Thyroid gland (tissue), 4 donors: Measurements from ENCODE around the gene DNA2. TPM values are rescaled to one million over a fixed set of nuclear protein-coding genes. Genes with fewer than 3 reads are reported as not detected.

Source experiments
- DNase-seq, 2 donors: peaks; one replicate each; pipeline ENCODE4 v3.0.0-alpha.2; 2019
- H3K27ac ChIP-seq, 3 donors: fragments of 200-600 bp; sonication (generic); 1 replicate in 2 of 3; 2 replicates in 1 of 3; pipeline ENCODE4 v1.5.1; 2016 to 2019; ENCODE audit warnings: mild to moderate bottlenecking in 1 of 3, moderate library complexity in 1 of 3
- H3K27me3 ChIP-seq: fragments of 200-600 bp; sonication (generic); one replicate; pipeline ENCODE4 v1.5.1; 2019
- H3K36me3 ChIP-seq, 2 donors: fragments of 200-600 bp; sonication (generic); one replicate each; pipeline ENCODE4 v1.5.1; 2016 to 2019
- H3K4me1 ChIP-seq, 2 donors: fragments of 200-600 bp; sonication (generic); one replicate each; pipeline ENCODE4 v1.5.1; 2017 to 2019
- H3K4me3 ChIP-seq, 3 donors: fragments of 200-600 bp; sonication (generic); replicated peaks in 1 of 3; 1 replicate in 2 of 3; 2 replicates in 1 of 3; pipeline ENCODE4 v1.5.1; 2016; ENCODE audit warnings: mild to moderate bottlenecking in 1 of 3
- H3K9me3 ChIP-seq: fragments of 200-600 bp; sonication (generic); one replicate; pipeline ENCODE4 v1.5.1; 2017
- POLR2A ChIP-seq, 2 donors: fragments of 450-650 bp; IDR thresholded peaks; one replicate each; pipeline ENCODE4 v1.6.1; 2017; ENCODE audit warnings: antibody characterized with exemption in 2 of 2, mild to moderate bottlenecking in 2 of 2, moderate library complexity in 1 of 2
- WGBS, 2 donors: methylation state at CpG; one replicate each; pipeline ENCODE4 v1.1.5; 2017; 5-methylcytosine and 5-hydroxymethylcytosine counted together
- intact Hi-C: fragments of 100-400 bp; cut with DNase I; formaldehyde crosslinking; loops from one replicate; pipeline ENCODE4 v1.15.1; 2023
- total RNA-seq, 4 donors: library from RNA; depleted of rRNA; stranded (reverse); fragments of >200 nt; gene quantifications; one replicate each; pipeline ENCODE4 v1.2.3, GENCODE V29; 2016
- TF ChIP-seq, protein P1 (sequence below), 6 experiments: fragments of 200-600 bp in 3 of 6; fragments of 450-650 bp in 3 of 6; sonication (generic) in 3 of 6; IDR thresholded peaks; one replicate each; pipeline ENCODE4 v1.5.1; 2016 to 2019; ENCODE audit warnings: antibody characterized with exemption in 6 of 6, mild to moderate bottlenecking in 2 of 6, inconsistent platforms in 1 of 6, moderate library complexity in 1 of 6

DNA2 gene
- total RNA-seq, 4 donors from 2014 or later = 1.8 to 18.2 (median 4.9) TPM

DNA sequence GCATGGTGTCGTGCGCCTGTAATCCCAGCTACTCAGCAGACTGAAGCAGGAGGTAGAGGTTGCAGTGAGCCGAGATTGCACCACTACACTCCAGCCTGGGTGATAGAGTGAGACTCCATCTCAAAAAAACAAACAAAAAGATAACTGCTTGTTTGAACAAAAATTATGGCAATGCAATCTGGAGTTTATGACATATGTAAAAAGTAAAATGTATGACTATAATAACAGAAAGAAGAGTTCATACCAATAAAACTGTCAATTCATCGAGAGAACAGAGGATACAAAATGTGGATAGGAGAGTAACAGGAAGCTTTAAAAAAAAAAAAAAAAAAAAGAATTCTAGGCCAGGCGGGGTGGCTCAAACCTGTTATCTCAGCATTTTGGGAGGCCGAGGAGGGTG lies 36.3 kb upstream of the DNA2 start:
- Histone ChIP-seq H3K9me3 (no peaks in the 10 kb centered on the region), H3K27me3 (no peaks in the 10 kb centered on the region), H3K4me1 (no peaks in the 10 kb centered on the region), H3K36me3 (no peaks in the 10 kb centered on the region), H3K27ac (no peak overlapping the region), H3K4me3 (no peak overlapping the region)
- no peak for DNase-seq
- intact Hi-C loops = no loop called here
- 95% methylated on average over 6 of the region's 6 CpGs for WGBS, 2 donors
- TF ChIP-seq, protein P1, sequence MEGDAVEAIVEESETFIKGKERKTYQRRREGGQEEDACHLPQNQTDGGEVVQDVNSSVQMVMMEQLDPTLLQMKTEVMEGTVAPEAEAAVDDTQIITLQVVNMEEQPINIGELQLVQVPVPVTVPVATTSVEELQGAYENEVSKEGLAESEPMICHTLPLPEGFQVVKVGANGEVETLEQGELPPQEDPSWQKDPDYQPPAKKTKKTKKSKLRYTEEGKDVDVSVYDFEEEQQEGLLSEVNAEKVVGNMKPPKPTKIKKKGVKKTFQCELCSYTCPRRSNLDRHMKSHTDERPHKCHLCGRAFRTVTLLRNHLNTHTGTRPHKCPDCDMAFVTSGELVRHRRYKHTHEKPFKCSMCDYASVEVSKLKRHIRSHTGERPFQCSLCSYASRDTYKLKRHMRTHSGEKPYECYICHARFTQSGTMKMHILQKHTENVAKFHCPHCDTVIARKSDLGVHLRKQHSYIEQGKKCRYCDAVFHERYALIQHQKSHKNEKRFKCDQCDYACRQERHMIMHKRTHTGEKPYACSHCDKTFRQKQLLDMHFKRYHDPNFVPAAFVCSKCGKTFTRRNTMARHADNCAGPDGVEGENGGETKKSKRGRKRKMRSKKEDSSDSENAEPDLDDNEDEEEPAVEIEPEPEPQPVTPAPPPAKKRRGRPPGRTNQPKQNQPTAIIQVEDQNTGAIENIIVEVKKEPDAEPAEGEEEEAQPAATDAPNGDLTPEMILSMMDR (IDR thresholded peaks at IDR 0.05) = no peak
- TF ChIP-seq POLR2A (IDR thresholded peaks at IDR 0.05) = no peak

- TF ChIP-seq POLR2A (IDR thresholded peaks at IDR 0.05) = no peak
- TF ChIP-seq, protein P1 (IDR thresholded peaks at IDR 0.05) = no peak
- no peak overlapping the region for H3K27ac ChIP-seq
- H3K36me3 ChIP-seq = no peaks in the 10 kb centered on the region
- no peaks in the 10 kb centered on the region for H3K4me1 ChIP-seq
- WGBS, 2 donors = 96% methylated on average over 5 of the region's 5 CpGs
- H3K9me3 ChIP-seq = no peaks in the 10 kb centered on the region
- intact Hi-C loops = no loop called here
- H3K27me3 ChIP-seq = no peaks in the 10 kb centered on the region
- H3K4me3 ChIP-seq = no peak overlapping the region
- no peak for DNase-seq
Observed at GRCh38 chr10:68506411-68506810, 34.6 kb upstream of the DNA2 start.

DNA sequence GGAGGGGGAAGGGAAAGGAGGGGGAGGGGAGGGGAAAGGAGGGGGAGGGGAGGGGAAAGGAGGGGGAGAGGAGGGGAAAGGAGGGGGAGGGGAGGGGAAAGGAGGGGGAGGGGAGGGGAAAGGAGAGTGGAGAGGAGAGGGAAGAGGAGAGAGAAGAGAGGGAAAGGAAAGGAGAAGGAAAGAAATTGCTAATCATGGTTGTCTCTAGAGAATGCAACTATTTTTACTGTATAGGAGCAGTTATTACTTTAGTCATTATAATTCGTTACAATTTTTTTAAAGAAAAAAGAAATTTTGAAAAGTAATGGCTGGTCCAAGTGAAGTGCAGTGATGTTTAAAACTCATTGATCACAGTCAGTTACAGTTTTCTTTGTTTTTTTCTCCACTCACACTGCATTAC lies 31.1 kb upstream of the DNA2 start:
- TF ChIP-seq, protein P1 (IDR thresholded peaks at IDR 0.05) = no peak
- TF ChIP-seq POLR2A (IDR thresholded peaks at IDR 0.05) = no peak
- WGBS, 2 donors = 82 to 89% methylated on average over 1 of the region's 1 CpG
- no peak overlapping the region for H3K27ac ChIP-seq
- H3K36me3 ChIP-seq = peaks cover 0 to 8% of the 10 kb centered on the region in 2 donors
- no peaks in the 10 kb centered on the region for H3K27me3 ChIP-seq
- no peaks in the 10 kb centered on the region for H3K4me1 ChIP-seq
- intact Hi-C loops = no loop called here
- no peaks in the 10 kb centered on the region for H3K9me3 ChIP-seq
- no peak overlapping the region for H3K4me3 ChIP-seq
- no peak for DNase-seq

DNA sequence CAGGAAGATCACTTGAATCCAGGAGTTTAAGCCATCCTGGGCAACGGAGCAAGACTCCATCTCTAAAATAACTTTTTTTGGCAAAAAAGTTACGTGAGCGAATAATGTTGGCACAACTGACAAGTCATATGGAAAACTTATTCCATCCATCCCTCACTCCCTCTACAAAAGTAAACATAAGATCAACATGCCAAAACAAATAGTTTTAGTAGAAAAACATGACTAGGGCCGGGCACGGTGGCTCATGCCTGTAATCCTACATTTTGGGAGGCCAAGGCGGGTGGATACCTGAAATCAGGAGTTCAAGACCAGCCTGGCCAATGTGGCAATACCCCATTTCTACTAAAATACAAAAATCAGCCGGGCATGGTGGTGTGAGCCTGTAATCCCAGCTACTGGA lies 29.9 kb upstream of the DNA2 start:
- Histone ChIP-seq H3K4me1 (no peaks in the 10 kb centered on the region), H3K27ac (no peak overlapping the region), H3K27me3 (no peaks in the 10 kb centered on the region), H3K36me3 (peaks cover 0 to 8% of the 10 kb centered on the region in 2 donors), H3K4me3 (no peak overlapping the region), H3K9me3 (no peaks in the 10 kb centered on the region)
- TF ChIP-seq POLR2A (IDR thresholded peaks at IDR 0.05) = no peak
- TF ChIP-seq, protein P1 (IDR thresholded peaks at IDR 0.05) = no peak
- no peak for DNase-seq
- intact Hi-C loops = no loop called here
- 94 to 95% methylated on average over 7 of the region's 7 CpGs for WGBS, 2 donors

DNA sequence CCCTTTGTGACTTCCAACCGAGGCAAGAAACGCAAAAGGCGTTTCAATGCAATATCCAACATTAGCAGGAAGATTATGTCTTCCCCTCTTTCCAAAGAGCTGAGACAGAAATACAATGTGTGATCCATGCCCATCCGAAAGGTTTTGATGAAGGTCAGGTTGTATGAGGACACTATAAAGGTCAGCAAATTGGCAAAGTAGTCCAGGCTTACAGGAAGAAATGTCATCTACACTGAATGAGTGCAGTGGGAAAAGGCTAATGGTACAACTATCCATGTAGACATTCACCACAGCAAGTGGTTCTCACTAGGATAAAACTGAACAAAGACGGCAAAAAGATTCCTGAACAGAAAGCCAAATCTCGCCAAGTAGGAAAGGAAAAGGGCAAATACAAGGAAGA lies 27.8 kb upstream of the DNA2 start:
- no peak for TF ChIP-seq POLR2A (IDR thresholded peaks at IDR 0.05)
- Histone ChIP-seq H3K27me3 (no peaks in the 10 kb centered on the region), H3K4me1 (no peaks in the 10 kb centered on the region), H3K9me3 (no peaks in the 10 kb centered on the region), H3K4me3 (no peak overlapping the region), H3K27ac (no peak overlapping the region), H3K36me3 (peaks cover 0 to 8% of the 10 kb centered on the region in 2 donors)
- 97 to 98% methylated on average over 6 of the region's 6 CpGs for WGBS, 2 donors
- no peak for DNase-seq
- intact Hi-C loops = no loop called here

DNA sequence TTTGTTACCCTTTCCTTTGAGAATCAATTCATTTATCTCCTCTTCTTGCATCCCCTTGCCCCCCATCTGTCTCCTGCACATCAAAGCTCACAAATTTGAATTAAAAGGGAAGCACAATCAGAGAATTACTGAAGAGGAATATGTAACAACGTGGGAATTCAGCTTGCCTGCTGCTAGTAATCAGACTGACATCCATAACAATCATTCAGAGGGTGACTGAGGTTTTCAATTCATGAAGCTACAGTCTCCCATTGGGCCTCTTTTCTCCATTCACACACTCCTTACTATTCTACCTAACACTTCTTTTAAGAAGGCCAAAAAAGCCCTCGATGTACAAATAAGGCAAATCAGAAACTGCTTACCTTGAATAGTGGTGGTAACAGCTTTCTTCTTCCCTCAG lies 24.3 kb upstream of the DNA2 start:
- no peaks in the 10 kb centered on the region for H3K4me1 ChIP-seq
- intact Hi-C loops = no loop called here
- no peak overlapping the region for H3K4me3 ChIP-seq
- peaks cover 8 to 9% of the 10 kb centered on the region in 2 donors for H3K36me3 ChIP-seq
- H3K27ac ChIP-seq = no peak overlapping the region
- no peaks in the 10 kb centered on the region for H3K9me3 ChIP-seq
- no peaks in the 10 kb centered on the region for H3K27me3 ChIP-seq
- WGBS, 2 donors = 42 to 43% methylated on average over 2 of the region's 2 CpGs
- DNase-seq = no peak
- TF ChIP-seq POLR2A (IDR thresholded peaks at IDR 0.05) = no peak
- TF ChIP-seq, protein P1 (IDR thresholded peaks at IDR 0.05) = no peak
